Mucosa of descending colon (tissue), 3 donors: ENCODE data around the gene UVRAG. TPM values are rescaled to one million over a fixed set of nuclear protein-coding genes. Genes with fewer than 3 reads are reported as not detected.

Source experiments
- ATAC-seq: fragments of 200-7000 bp; cut with Tn5 transposase; one replicate; pipeline ENCODE4 v1.9.1; 2020; ENCODE audit warnings: mild to moderate bottlenecking, moderate library complexity
- DNase-seq, 3 donors: peaks; one replicate each; pipeline ENCODE4 v3.0.0-alpha.2; 2020
- H3K36me3 ChIP-seq: fragments of 200-600 bp; one replicate; pipeline ENCODE4 v1.8.0; 2021; ENCODE audit warnings: low read depth, mild to moderate bottlenecking
- H3K4me1 ChIP-seq: fragments of 200-600 bp; one replicate; pipeline ENCODE4 v1.8.0; 2021; ENCODE audit warnings: low read depth, mild to moderate bottlenecking
- H3K4me3 ChIP-seq: fragments of 200-600 bp; one replicate; pipeline ENCODE4 v1.8.0; 2021; ENCODE audit warnings: mild to moderate bottlenecking
- H3K9me3 ChIP-seq: fragments of 200-600 bp; one replicate; pipeline ENCODE4 v1.8.0; 2021; ENCODE audit warnings: mild to moderate bottlenecking
- intact Hi-C, 2 donors: fragments of 100-400 bp; cut with DNase I in 1 of 2; cut with micrococcal nuclease in 1 of 2; formaldehyde crosslinking; loops; one replicate each; pipeline versions ENCODE4 v1.11.0 to v1.11.1; 2022; cut with DNase I, micrococcal nuclease
- total RNA-seq, 3 donors: library from RNA; stranded (reverse); fragmentation: NEBNext Ultra II Directional in 2 of 3; extraction: Animal tissue kit (Norgen Biotek cat#: 25700) in 2 of 3; gene quantifications; one replicate each; pipeline versions ENCODE4 v1.2.1 to v1.2.4, GENCODE V29; 2021 to 2023
- TF ChIP-seq, protein P1 (sequence below): fragments of 200-600 bp; IDR thresholded peaks from one replicate; pipeline ENCODE4 v1.8.0; 2022; ENCODE audit warnings: antibody characterized with exemption, mild to moderate bottlenecking
- donor health status: DM: no; HTN: no; CAD: no; lungs with moderate emphysema.
- donor health status: DM: no; HTN: no; CAD: no.
- donor health status: DM: no; HTN: yes; CAD: no.

The UVRAG gene
- total RNA-seq, 3 donors from 2014 or later = 14.9 to 37.1 (median 16.9) TPM

DNA sequence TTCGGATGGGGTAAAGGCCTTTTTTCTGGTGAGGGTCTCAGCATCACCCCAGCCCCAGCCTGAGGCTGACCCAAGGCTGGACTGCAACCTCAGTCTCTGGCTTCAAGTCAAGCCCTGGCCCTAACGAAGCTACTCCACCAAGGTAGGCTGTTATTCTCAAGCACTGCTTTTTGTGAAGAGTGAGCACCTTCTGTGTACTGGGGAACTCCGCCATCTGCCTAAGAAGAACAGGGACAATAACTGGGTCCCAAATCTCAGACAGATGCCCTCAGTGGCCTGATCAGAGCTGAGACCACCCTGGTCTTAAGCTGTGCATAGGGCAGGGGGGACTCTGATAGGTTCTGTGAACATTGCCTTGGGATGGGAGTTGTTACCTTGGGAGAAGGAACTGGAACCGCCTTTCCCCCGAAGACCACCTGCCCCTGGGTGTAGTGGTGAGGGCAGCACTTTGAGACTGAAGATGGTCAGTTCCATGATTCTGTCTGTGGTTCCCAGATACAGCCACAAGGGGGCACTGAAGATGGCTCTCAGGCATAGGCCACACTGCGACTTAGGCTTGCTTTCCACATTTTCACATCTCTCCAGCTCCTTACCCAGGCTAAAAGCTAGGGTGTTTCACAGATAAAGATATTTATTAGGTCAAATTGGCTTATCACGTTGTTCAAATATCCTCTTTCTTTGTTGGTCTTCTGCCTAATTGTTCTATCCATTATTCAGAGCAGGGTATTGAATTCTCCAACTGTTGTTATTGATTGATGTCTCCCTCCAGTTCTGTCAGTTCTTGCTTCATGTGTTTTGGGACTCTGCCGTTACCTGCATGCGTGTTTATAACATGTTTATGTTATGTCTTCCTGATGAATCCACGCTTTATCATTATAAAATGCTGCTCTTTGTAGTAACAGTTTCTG is 11.8 kb upstream of the UVRAG start:
- Histone ChIP-seq H3K36me3 (no peaks in the 10 kb centered on the region), H3K9me3 (no peaks in the 10 kb centered on the region), H3K4me3 (no peak overlapping the region), H3K4me1 (no peaks in the 10 kb centered on the region)
- intact Hi-C loops = loop anchor here (5.0 kb wide), 2 partner anchors 64 to 69 kb away; no protein-coding TSS in a partner anchor
- peak; percentile 95 for ATAC-seq
- TF ChIP-seq, protein P1, sequence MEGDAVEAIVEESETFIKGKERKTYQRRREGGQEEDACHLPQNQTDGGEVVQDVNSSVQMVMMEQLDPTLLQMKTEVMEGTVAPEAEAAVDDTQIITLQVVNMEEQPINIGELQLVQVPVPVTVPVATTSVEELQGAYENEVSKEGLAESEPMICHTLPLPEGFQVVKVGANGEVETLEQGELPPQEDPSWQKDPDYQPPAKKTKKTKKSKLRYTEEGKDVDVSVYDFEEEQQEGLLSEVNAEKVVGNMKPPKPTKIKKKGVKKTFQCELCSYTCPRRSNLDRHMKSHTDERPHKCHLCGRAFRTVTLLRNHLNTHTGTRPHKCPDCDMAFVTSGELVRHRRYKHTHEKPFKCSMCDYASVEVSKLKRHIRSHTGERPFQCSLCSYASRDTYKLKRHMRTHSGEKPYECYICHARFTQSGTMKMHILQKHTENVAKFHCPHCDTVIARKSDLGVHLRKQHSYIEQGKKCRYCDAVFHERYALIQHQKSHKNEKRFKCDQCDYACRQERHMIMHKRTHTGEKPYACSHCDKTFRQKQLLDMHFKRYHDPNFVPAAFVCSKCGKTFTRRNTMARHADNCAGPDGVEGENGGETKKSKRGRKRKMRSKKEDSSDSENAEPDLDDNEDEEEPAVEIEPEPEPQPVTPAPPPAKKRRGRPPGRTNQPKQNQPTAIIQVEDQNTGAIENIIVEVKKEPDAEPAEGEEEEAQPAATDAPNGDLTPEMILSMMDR = peak; percentile 81
- DNase-seq = peak in 2 of 3 donors; percentile 61 to 89

DNA sequence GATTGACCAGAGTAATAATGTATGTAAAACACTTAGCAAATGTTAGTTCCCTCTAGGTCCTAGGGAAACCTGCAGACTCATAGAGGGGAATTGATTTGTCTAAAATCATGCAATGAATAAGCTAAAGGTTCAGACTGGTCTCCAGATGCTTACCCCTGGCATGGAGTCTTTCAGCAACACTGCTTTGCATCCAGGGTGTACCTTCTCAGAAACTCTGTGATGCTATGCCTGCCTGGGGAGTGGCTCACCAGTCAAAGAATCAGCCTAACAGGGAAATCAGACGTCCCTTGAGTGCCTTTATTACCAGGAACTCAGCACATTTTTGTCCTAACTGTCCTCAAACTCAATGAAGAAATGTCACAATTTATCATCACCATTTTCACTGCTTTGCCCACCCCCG is 5.9 kb upstream of the UVRAG start:
- TF ChIP-seq, protein P1 = no peak
- Histone ChIP-seq H3K36me3 (no peaks in the 10 kb centered on the region), H3K4me3 (no peak overlapping the region), H3K4me1 (peaks cover 4% of the 10 kb centered on the region), H3K9me3 (no peaks in the 10 kb centered on the region)
- intact Hi-C loops = no loop called here
- ATAC-seq (no peak), DNase-seq (no peak)

DNA sequence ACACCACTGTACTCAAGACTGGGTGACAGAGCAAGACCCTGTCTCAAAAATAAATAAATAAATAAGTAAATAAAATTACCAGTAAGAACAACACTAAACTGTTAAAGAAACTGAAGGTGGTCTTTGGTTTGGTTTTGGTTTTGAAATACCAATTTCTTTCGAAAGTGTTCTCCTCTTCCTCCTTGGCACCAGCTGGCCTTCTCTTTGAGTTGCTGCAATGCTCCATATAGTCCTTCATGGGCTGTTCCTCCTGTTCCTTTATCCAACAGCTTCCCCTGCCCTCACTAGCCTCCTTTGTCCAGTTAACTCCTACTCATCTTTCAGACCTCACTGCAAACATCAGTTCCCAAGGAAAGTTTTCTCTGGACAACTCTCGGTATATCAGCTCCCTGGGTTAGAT is 5.0 kb upstream of the UVRAG start:
- Histone ChIP-seq H3K4me1 (peaks cover 6% of the 10 kb centered on the region), H3K36me3 (no peaks in the 10 kb centered on the region), H3K9me3 (no peaks in the 10 kb centered on the region), H3K4me3 (no peak overlapping the region)
- no peak for DNase-seq
- intact Hi-C loops = no loop called here
- TF ChIP-seq, protein P1 = no peak
- no peak for ATAC-seq

DNA sequence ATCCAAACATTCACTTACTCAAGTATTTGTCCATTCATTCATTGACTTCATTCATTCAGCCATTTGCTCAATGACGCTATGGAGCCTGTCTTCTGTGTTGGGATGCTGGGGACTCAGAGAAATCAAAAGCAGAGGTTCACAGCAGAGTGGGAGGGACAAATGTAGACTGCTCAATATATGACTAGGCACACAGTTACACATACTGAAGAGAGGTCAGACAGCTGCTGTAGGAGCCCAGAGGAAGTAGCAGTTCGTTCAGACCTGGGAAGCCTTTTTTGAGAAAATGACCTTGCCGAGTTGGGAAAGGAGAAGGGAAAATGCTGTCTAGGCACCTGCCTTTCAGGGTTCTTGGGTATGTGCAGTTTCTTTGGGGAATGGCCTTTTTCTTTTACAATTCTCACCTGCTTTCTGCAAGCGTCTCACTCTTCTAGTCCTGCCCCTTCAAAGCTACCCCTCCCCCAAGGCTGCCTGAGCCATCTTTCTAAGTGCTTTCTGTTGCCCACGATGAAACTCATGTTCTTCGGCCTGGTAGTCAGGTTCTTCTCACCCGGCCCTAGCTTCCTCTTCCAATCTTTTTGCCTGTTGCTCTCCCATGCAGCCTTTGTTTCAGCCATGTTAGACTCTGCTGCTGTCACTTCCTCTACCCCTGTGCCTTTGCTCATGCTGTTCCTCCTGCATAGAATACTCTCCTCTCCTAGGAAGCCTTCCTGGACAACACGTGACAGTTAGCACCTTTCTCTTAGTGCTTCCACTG is 4.2 kb upstream of the UVRAG start:
- TF ChIP-seq, protein P1 = no peak
- no peaks in the 10 kb centered on the region for H3K9me3 ChIP-seq
- DNase-seq = no peak
- H3K4me1 ChIP-seq = peaks cover 6% of the 10 kb centered on the region
- no peaks in the 10 kb centered on the region for H3K36me3 ChIP-seq
- ATAC-seq = no peak
- intact Hi-C loops = no loop called here
- no peak overlapping the region for H3K4me3 ChIP-seq

DNA sequence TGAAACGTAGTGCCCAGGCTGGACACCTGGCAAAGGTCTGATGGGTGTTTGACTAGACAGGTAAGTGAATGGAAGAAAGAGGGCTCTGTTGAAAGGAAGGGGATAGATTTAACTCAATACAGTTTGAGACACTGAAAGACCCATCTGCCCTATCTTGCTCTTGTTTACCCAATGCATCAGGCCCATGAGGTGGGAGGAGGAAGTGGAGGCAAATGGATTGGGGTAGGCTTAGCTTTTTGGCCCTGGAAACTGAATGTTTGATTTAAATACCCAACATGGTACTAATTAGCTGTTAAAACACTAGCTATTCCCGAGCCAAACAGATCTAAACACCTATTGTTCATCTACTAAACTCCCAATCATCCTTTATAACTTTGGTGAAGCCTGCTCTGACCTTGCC is 3.5 kb upstream of the UVRAG start:
- Histone ChIP-seq H3K4me1 (peaks cover 11% of the 10 kb centered on the region), H3K36me3 (no peaks in the 10 kb centered on the region), H3K9me3 (no peaks in the 10 kb centered on the region), H3K4me3 (no peak overlapping the region)
- ATAC-seq = no peak
- no peak for DNase-seq
- TF ChIP-seq, protein P1 = no peak
- intact Hi-C loops = no loop called here
